HG03097 (cell line): Measurements from ENCODE around the gene CNP.
"Not testable (repeated sequence)": the region's sequence is repeated elsewhere in the genome, so short reads cannot be mapped to it uniquely, and the experiment has no call there.

Experiments
- ATAC-seq: cut with Tn5 transposase; IDR thresholded peaks from one replicate; pipeline ENCODE4 v1.9.1; 2021; ENCODE audit not compliant: unreplicated experiment, low FRiP score

CNP gene

GRCh38 chr17:42000413-42001133 lies 34.0 kb downstream of the CNP start:
- ATAC-seq: no peak

- no peak for ATAC-seq
Measured at GRCh38 chr17:42001729-42002128, 35.1 kb downstream of the CNP start.

GRCh38 chr17:42002175-42002791 lies 35.7 kb downstream of the CNP start:
- no peak for ATAC-seq

GRCh38 chr17:42002792-42003301 lies 36.3 kb downstream of the CNP start:
- no peak for ATAC-seq

GRCh38 chr17:42005166-42005565 lies 38.6 kb downstream of the CNP start:
- no peak for ATAC-seq

GRCh38 chr17:42009170-42009569 lies 42.6 kb downstream of the CNP start:
- ATAC-seq: no peak

GRCh38 chr17:42010266-42010680 lies 43.7 kb downstream of the CNP start:
- not testable (repeated sequence) for ATAC-seq

- ATAC-seq: no peak
Measured at GRCh38 chr17:42010898-42011516, 44.4 kb downstream of the CNP start.

- not testable (repeated sequence) for ATAC-seq
Measured at GRCh38 chr17:42012363-42012762, 45.8 kb downstream of the CNP start.

GRCh38 chr17:42013740-42014139 lies 47.1 kb downstream of the CNP start:
- ATAC-seq: not testable (repeated sequence)

- no peak for ATAC-seq
Measured at GRCh38 chr17:42016411-42016831, 49.8 kb downstream of the CNP start.

- peak; percentile 78 for ATAC-seq
Measured at GRCh38 chr17:42016941-42017865, 50.6 kb downstream of the CNP start, which contains the start of gene DNAJC7. DNAJC7 (minus strand) TSS chr17:42017439; CDS start chr17:42017416, 23 bp downstream.

- ATAC-seq: no peak
Measured at GRCh38 chr17:42017866-42018200, 51.2 kb downstream of the CNP start.

- ATAC-seq: no peak
Measured at GRCh38 chr17:42018339-42018738, 51.7 kb downstream of the CNP start.

GRCh38 chr17:42018988-42019387 lies 52.4 kb downstream of the CNP start:
- no peak for ATAC-seq

- peak; percentile 58 for ATAC-seq
Measured at GRCh38 chr17:42019509-42020404, 53.2 kb downstream of the CNP start, which contains the start of gene NKIRAS2. NKIRAS2 (plus strand) TSS chr17:42020090; CDS start chr17:42021578, 1,488 bp downstream.

GRCh38 chr17:42020845-42021244 lies 54.2 kb downstream of the CNP start:
- ATAC-seq: not testable (repeated sequence)

GRCh38 chr17:42023524-42024349 lies 57.1 kb downstream of the CNP start:
- no peak for ATAC-seq

- no peak for ATAC-seq
Measured at GRCh38 chr17:42025191-42025579, 58.6 kb downstream of the CNP start.
